GM18517 (cell line): Measurements from ENCODE around the gene ARHGAP26.

Experiments
- ATAC-seq: cut with Tn5 transposase; IDR thresholded peaks from one replicate; pipeline ENCODE4 v1.9.1; 2021; ENCODE audit warnings: mild to moderate bottlenecking, moderate library complexity; ENCODE audit not compliant: unreplicated experiment

The ARHGAP26 gene

GRCh38 chr5:142871363-142872193 lies 101.4 kb downstream of the ARHGAP26 start:
- no peak for ATAC-seq

DNA sequence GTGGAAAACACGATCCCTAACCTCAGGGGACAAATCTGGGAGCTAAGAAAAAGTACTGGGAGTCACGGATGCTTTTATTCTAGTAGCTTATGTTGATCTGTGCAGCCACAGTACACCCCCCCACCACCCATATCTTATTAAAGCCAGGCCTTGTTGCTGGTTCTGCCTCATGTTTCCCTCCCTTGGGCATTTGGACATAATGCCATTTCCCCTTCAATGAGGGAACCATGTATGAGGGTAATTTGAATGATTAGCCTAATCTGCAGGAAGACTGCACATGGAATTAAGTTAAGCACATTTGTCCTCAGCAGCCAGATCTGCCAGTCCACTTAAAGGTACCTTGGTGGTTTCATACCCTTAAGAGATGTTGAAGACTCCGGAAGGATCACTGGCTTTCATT lies 102.0 kb downstream of the ARHGAP26 start:
- ATAC-seq: no peak

GRCh38 chr5:142872795-142873194 lies 102.6 kb downstream of the ARHGAP26 start:
- no peak for ATAC-seq

- no peak for ATAC-seq
Observed at GRCh38 chr5:142873831-142874230, 103.7 kb downstream of the ARHGAP26 start.

- no peak for ATAC-seq
Observed at GRCh38 chr5:142874540-142874939, 104.4 kb downstream of the ARHGAP26 start.

- ATAC-seq: no peak
Observed at GRCh38 chr5:142875936-142876335, 105.8 kb downstream of the ARHGAP26 start.

GRCh38 chr5:142876817-142877216 lies 106.6 kb downstream of the ARHGAP26 start:
- no peak for ATAC-seq

DNA sequence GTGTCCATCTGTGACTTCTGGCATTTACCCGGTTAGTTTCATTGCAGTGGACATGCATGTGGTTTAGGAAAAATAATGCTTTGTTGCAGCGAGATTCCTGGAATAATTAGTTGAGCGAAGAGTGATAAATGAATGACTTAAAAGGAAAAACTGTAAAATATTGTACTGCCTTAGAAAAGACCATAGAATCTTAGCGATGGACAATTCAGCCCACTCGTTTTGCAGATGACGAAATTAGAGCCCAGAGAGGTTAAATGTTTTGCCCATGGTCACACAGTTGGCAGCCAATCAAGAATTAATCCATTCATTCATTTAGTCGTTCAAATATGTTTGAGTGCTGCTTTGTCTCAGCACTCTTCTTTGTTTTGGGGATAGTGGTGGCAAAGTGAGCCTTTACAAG lies 107.9 kb downstream of the ARHGAP26 start:
- no peak for ATAC-seq

GRCh38 chr5:142878638-142879037 lies 108.5 kb downstream of the ARHGAP26 start:
- no peak for ATAC-seq

DNA sequence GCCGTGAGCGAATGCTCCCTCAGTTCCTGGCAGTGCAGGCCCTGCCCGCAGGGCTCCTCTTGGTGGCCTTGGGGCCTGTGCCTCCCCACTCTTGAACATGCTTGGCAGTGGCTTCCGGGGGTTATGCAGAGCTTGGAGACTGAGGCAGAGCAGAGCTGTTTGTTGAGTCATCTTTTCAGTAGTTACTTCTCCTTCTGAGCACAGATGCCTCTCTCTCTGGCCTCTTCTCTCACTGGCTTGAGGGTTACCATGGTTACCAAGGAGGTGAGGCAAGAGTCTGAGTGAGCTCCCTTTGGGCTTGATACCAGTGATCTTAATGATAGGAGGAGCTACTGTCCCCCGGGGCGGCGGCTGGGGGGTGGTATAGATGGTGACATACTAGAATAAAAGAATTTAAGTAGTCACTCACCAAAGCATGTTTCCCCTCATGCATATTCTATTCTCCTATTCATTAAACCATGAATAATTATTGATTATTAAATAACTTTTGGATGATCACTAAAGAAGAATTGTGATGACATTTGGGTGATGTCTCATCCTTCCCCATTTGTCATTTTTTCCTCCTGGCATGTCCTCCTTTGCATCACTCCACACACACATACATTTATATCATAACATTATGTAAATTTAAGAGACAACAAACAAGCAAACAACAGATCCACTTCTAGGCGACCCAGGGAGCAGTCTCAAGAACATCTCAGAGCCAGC lies 111.1 kb downstream of the ARHGAP26 start:
- ATAC-seq: no peak

- no peak for ATAC-seq
Observed at GRCh38 chr5:142881784-142882126, 111.6 kb downstream of the ARHGAP26 start.

- no peak for ATAC-seq
Observed at GRCh38 chr5:142883025-142883424, 112.8 kb downstream of the ARHGAP26 start.

DNA sequence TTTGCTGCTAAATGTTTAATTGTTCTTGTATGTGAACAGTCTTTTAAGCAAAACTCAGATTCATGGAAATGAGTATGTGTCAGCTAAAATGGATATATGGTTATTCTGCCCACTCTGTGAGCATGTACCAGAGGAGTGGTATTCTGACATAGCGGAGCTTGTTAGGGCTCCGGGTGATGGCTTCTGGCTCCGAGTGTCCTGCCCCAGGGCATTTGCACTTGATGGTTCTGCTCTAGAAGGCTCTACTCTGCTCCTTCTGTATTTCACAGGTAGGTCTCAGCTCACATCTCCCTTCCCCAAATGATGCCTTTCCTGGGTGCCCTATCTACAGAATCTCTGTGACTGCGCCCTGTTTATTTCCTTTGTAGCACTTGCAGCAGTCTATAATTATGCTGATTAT lies 113.3 kb downstream of the ARHGAP26 start:
- ATAC-seq: no peak

DNA sequence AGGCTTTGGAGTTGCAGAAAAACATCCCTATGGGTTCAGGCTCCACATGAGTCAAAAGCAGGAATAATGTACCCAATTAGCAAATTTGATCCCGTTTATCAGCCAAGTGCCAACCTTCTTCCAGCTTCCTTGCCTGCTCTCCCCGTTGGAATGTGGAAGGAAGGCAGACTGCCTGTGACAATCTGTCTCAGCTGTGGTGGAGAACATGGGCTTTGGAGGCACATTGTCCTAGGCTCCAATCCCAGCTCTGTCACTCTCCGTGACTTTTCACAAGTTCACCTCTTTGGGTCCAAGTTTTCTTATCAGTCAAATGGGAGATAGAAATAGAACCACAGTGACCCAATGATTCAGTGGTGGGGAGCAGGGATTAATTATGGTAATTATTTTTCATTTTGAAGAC lies 113.9 kb downstream of the ARHGAP26 start:
- no peak for ATAC-seq

- no peak for ATAC-seq
Observed at GRCh38 chr5:142886211-142886610, 116.0 kb downstream of the ARHGAP26 start.

DNA sequence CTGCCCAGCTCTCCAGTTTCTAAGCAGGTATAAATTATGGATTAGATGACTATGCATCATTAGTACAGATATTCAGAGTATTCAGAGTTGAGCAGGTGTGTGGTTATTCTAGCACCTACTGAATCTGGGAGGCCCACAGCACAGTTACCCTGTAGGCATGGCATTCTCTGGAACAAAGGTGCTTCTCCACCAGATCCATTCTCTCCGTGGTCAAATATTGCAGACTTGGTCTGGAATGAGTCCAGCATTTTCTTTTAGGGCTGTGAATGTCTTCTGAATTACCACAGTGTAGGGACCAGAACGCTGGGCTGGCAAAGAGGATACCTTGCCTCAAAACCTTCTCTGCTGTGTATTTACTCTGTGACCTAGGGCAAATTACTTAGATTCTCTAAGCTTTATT lies 116.8 kb downstream of the ARHGAP26 start:
- no peak for ATAC-seq

DNA sequence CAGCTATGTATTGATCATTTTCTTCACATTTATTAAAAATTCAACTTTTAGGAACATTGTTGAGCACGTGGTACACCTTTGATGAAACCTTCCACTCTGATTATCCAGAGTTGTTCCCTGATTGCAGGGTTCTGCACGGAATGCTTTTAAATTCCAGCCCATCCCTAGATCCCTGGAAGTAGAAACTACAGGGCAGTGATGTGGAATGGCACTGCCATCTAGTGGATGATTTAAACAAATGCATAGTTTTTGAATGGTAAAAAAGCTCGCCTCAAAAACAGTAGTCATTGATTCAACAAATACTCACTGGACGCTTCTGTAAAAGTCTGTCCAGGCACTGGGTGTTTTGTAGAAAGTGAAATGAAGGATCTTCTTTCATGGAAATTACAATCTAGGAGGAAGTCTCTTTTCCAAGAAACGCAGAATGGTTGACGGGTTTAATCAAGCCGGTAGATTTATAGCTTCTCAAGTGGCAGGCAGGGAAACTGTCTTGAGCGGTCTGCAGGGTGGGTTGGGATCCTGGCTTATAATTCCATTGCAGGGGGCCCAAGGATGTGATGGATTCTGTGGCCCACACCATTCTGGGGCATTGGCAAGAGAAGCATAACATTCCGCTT lies 118.4 kb downstream of the ARHGAP26 start:
- no peak for ATAC-seq

DNA sequence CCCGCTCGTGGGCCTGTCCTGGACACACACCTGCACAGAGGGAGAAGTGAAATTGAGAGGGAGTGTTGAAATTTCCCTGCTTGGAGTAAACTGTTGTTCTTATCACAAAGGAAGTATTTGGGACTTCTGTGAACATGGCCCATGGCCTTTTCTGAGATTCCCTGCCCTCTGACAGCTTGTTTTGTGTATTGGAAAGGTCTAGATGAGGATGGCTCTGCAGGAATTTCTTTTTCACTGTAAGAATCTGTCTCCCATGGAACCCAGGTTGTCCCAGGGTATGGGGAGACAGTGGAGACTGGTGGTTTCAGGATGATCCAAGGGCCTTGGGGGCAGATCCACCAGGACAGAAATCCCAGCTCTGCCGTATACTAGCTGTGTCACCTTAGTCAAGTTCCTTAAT lies 121.8 kb downstream of the ARHGAP26 start:
- ATAC-seq: no peak

DNA sequence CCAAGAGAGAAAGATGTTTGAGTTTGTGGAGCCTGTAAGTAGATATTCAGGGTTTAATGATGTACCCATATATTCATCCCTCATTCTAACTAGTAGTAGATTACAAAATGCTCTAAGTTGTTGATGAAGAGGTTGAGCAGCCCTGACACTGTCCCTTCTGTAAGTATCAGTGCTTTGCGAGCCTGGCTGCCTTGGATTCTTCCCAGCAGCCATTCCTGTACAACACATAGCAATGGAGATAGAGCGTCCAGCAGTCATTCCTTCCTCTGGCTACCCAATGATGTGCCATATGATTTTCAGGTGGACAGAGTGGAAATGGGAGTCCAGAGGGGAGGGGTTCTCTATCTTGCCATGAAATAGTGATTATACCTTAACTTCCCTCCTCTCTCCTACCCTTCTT lies 124.1 kb downstream of the ARHGAP26 start:
- ATAC-seq: no peak

GRCh38 chr5:142894749-142895148 lies 124.6 kb downstream of the ARHGAP26 start:
- no peak for ATAC-seq

GRCh38 chr5:142896325-142897007 lies 126.3 kb downstream of the ARHGAP26 start:
- ATAC-seq: no peak
